Measurements from ENCODE around the gene HAAO. TPM values are rescaled to one million over a fixed set of nuclear protein-coding genes. Genes with fewer than 3 reads are reported as not detected.
A peak's percentile ranks its signal among the peaks of the same experiment; 100 is the strongest.

The HAAO gene
- total and polyA plus RNA-seq, 2 of the 13 experiments (the other 11 are each of a cell fraction or from before 2014, with no cell fraction given): 36.1 to 42.7 TPM

- TF ChIP-seq ZFX (CRISPR knock-in tag; IDR thresholded peaks at IDR 0.05; ENCODE audit: low read depth) (no peak; the same call in 1 of the 2 replicates), PAX8 (CRISPR knock-in tag; IDR thresholded peaks at IDR 0.05; ENCODE audit: borderline replicate concordance) (no peak), SAFB2 (CRISPR knock-in tag; IDR thresholded peaks at IDR 0.05; ENCODE audit: borderline replicate concordance, low read depth) (no peak), ADNP (CRISPR knock-in tag; IDR thresholded peaks at IDR 0.05) (no peak), TRIM24 (CRISPR knock-in tag; IDR thresholded peaks at IDR 0.05) (no peak), EP300 (IDR thresholded peaks at IDR 0.05; ENCODE audit: low read depth in 2 of 2, low read length in 2 of 2) (peak in 1 of 2 experiments; percentile 43; a peak in 2 of 4 replicates), EP300 (CRISPR knock-in tag; IDR thresholded peaks at IDR 0.05; ENCODE audit: borderline replicate concordance) (0 out of 2 replicates have a peak, but pooled peaks have one; percentile 8), HCFC1 (IDR thresholded peaks at IDR 0.05; ENCODE audit: low read depth, low read length) (no peak), SKIL (CRISPR knock-in tag; IDR thresholded peaks at IDR 0.05; ENCODE audit: borderline replicate concordance) (no peak), ZSCAN29 (CRISPR knock-in tag; conservative IDR thresholded peaks at IDR 0.05) (no peak), ZNF253 (CRISPR knock-in tag; IDR thresholded peaks at IDR 0.05; ENCODE audit: borderline replicate concordance) (no peak), MXI1 (IDR thresholded peaks at IDR 0.05; ENCODE audit: borderline replicate concordance, low read depth, low read length) (no peak), ZNF333 (CRISPR knock-in tag; IDR thresholded peaks at IDR 0.05; ENCODE audit: borderline replicate concordance) (no peak), ZIK1 (CRISPR knock-in tag; IDR thresholded peaks at IDR 0.05; ENCODE audit: borderline replicate concordance, low read depth) (no peak), ZNF282 (IDR thresholded peaks at IDR 0.05; ENCODE audit: partially characterized antibody) (no peak), CHD2 (IDR thresholded peaks at IDR 0.05; ENCODE audit: low read depth, low read length) (no peak), TSC22D2 (CRISPR knock-in tag; IDR thresholded peaks at IDR 0.05; ENCODE audit: borderline replicate concordance) (no peak; the same call in 1 of the 2 replicates), SNAPC2 (CRISPR knock-in tag; IDR thresholded peaks at IDR 0.05) (no peak), ZNF639 (CRISPR knock-in tag; conservative IDR thresholded peaks at IDR 0.05) (no peak), ZNF230 (CRISPR knock-in tag; IDR thresholded peaks at IDR 0.05) (no peak), ZNF138 (CRISPR knock-in tag; IDR thresholded peaks at IDR 0.05; ENCODE audit: low read depth) (no peak), POGK (CRISPR knock-in tag; conservative IDR thresholded peaks at IDR 0.05) (peak; percentile 56), ZNF747 (CRISPR knock-in tag; IDR thresholded peaks at IDR 0.05; ENCODE audit: borderline replicate concordance) (peak; percentile 24; the same call in 1 of the 2 replicates), ZMYM3 (CRISPR knock-in tag; IDR thresholded peaks at IDR 0.05) (no peak), FIP1L1 (IDR thresholded peaks at IDR 0.05; ENCODE audit: borderline replicate concordance, insufficient read depth, low read depth, low read length) (no peak), RFX1 (IDR thresholded peaks at IDR 0.05) (no peak)
Measured at GRCh38 chr2:42787788-42788477, 4.5 kb downstream of the HAAO start (continued).
